GM18951 (cell line): ENCODE results near the gene HEBP1.

Experiments
- POLR2A ChIP-seq: IDR thresholded peaks from 4 replicates; pipeline ENCODE4 v1.6.1; 2011; ENCODE audit warnings: mild to moderate bottlenecking; ENCODE audit not compliant: insufficient read length, insufficient read depth; ENCODE audit errors: extremely low read depth
- in situ Hi-C: fragments of 300-500 bp; cut with MboI; formaldehyde crosslinking; loops from one replicate; pipeline ENCODE4 v1.12.0; 2022; ENCODE audit warnings: low sequenced_read_pairs, mixed read lengths, inconsistent platforms; ENCODE audit not compliant: unreplicated experiment

The HEBP1 gene

DNA sequence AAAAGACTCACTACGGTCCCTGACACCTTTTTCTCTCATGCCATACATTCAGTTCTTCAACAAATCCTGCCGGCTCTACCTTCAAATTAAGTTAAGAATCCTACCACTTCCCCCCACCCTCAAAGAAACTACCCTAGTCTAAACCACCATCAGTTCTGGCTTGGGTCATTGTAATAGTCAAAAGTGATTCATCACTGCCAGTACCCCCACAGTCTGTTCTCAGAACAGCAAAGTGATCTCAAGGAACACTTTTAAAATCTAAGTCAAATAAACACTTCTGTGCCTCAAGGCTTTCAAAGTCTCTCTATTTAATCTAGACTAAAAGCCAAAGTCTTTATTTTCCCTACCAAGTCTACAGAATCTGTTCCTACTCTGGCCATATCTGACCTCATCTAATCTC lies 32.1 kb upstream of the HEBP1 start:
- in situ Hi-C loops: no loop called here
- no peak for TF ChIP-seq POLR2A

GRCh38 chr12:13030541-13031291 lies 30.7 kb upstream of the HEBP1 start:
- in situ Hi-C loops: no loop called here
- TF ChIP-seq POLR2A: no peak

- in situ Hi-C loops: no loop called here
- no peak for TF ChIP-seq POLR2A
These were observed 28.9 kb upstream of the HEBP1 start for GRCh38 chr12:13028825-13029570.

DNA sequence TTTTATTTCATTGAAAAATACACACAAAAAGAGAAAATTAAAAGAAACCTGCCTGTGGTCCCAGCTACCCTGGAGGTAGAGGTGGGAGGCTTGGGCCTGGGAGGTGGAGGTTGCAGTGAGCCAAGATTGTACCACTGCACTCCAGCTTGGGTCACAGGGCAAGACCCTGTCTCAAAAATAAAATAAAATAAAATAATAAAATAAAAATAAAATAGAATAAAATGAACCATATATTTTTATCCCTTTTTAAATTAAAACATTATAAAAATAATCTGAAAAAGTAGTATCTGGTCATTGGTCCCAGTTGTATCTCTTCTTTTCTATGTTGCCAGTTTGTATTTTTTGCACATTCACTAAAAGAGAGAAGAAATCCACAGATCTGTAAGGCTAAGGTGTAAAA lies 27.4 kb upstream of the HEBP1 start:
- TF ChIP-seq POLR2A: no peak
- in situ Hi-C loops: no loop called here

GRCh38 chr12:13027032-13027431 lies 27.0 kb upstream of the HEBP1 start:
- in situ Hi-C loops: no loop called here
- no peak for TF ChIP-seq POLR2A

GRCh38 chr12:13026286-13026685 lies 26.2 kb upstream of the HEBP1 start:
- no peak for TF ChIP-seq POLR2A

GRCh38 chr12:13024531-13024916 lies 24.5 kb upstream of the HEBP1 start:
- TF ChIP-seq POLR2A: no peak
- in situ Hi-C loops: no loop called here

More at GRCh38 chr12:13026286-13026685, 26.2 kb upstream of the HEBP1 start:
- in situ Hi-C loops: no loop called here

DNA sequence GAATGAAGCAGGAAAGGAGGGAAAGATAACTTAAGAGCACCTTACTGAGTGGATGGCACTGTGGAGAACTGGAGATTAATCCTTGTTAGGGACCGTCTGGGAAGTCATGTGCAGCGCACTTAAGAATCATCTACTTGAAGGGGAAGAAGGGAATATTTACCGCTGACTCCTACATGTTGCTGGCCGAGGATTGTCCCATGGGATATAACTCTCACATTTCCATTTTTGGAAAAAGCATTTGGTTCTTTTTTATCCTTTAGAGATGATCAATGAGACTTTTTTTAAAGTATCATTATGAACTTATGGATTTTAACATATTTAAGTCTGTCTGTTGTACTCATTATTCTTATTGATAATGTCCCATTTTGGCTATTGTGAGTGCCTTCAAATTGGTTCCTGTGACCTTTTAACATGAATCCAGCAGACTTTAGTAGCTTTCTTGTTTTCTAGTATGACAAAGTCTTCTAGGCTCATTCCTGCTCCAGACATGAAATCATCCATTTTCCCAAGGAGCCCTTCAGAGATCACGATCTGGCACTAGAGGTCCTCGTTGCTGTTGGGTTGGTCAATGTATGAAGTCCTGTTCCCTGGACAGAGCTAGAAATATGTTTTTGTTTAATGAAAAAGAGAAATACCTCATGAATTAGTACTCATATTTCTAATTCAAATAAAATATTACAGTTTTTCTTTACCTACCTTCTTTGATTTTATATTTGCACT lies 23.9 kb upstream of the HEBP1 start:
- no peak for TF ChIP-seq POLR2A
- in situ Hi-C loops: no loop called here

DNA sequence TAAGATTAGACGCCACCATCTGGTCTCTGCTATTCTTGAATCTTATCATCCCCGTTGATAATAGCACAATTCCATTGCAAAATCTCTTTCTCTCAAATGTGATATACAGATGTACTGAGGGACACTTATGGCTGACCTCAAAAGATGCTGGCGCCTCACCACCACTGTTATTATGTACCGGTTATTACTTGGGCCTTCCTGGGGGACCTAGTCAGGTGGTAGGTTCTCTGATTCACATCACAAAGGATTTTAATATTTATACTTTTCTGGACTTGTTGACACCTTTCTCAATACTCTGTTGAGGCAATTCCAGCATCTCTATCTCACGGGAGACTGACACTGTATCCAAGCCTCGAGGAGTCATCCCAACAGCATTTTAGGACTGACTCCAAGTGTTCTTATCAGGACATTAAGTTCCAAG lies 22.8 kb upstream of the HEBP1 start:
- in situ Hi-C loops: no loop called here
- TF ChIP-seq POLR2A: no peak

DNA sequence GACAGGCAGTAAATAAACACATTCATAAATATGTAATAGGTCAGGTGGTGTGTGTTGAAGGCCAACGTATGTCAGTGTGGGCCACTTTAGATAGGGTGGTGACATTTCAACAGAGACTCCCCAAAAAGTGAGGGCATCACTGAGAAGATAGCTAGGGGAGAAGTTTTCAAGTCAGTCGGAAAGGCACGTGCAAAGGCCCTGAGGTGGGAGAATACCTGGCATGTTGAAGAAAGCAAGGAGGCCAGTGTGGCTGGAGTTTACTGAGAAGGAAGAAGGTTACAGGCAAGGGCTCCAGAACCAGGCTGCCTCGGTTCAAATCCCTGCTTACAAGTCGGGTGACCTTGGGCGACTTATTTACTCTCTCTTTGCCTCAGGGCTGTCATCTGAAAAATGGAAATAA lies 11.0 kb upstream of the HEBP1 start:
- in situ Hi-C loops: no loop called here

GRCh38 chr12:13008741-13009380 lies 8.8 kb upstream of the HEBP1 start:
- in situ Hi-C loops: no loop called here
- no peak for TF ChIP-seq POLR2A

More for the DNA sequence above, 11.0 kb upstream of the HEBP1 start:
- TF ChIP-seq POLR2A: no peak

DNA sequence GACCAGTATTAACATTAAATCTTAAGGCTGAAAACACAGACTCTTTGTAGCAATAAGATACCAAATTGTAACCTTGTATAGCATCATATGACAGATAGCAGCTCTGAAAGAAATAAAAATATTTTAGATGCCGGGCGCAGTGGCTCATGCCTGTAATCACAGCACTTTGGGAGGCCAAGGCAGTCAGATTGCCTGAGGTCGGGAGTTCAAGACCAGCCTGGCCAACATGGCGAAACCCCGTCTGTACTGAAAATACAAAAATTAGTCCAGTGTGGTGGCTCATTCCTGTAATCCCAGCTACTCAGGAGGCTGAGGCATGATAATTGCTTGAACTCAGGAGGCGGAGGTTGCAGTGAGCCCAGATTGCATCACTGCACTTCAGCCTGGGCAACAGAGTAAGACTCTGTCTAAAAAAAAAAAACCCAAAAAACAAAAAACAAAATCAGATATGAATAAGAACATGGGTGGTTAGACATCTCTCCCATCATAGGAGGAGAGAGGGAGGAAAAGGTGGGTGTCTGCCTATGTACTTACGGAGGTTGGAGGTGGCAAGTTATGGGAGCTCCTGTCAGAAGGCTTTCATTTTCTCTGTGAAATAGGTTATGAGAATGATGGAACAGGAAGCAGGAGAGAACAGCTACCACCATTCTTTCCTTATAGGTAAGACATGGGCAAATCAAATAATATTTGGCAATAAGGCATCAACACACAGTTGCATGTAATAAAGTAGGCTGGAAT lies 7.6 kb upstream of the HEBP1 start:
- TF ChIP-seq POLR2A: no peak
- in situ Hi-C loops: no loop called here
